Measurements from ENCODE around the gene GRAMD1C.

- TF ChIP-seq PRPF4 (IDR thresholded peaks at IDR 0.05; ENCODE audit: insufficient read depth, low read depth, low read length, poor library complexity, severe bottlenecking) (no peak), TCF7L2 (IDR thresholded peaks at IDR 0.05; ENCODE audit: low read depth, low read length) (no peak), FOXA1 (IDR thresholded peaks at IDR 0.05; ENCODE audit: borderline replicate concordance) (no peak)
Measured at GRCh38 chr3:113825090-113825489, 13.5 kb upstream of the GRAMD1C start.
